WERI-Rb-1 (cell line): ENCODE results near the gene LY86.
"Not testable (repeated sequence)": the region's sequence is repeated elsewhere in the genome, so short reads cannot be mapped to it uniquely, and the experiment has no call there.

Source experiments
- DNase-seq: peaks from one replicate; pipeline ENCODE4 v3.0.0-alpha.2; 2020
- H3K27ac ChIP-seq: fragments of 250-450 bp; sonication (Bioruptor Pico); 2 replicates; pipeline ENCODE4 v1.5.1; 2020; ENCODE audit warnings: mild to moderate bottlenecking, moderate library complexity
- H3K27me3 ChIP-seq: fragments of 250-450 bp; sonication (Bioruptor Pico); 2 replicates; pipeline ENCODE4 v1.5.1; 2021; ENCODE audit warnings: mild to moderate bottlenecking, low read depth, moderate library complexity; ENCODE audit not compliant: insufficient read depth, severe bottlenecking
- H3K36me3 ChIP-seq: fragments of 250-450 bp; sonication (Bioruptor Pico); 2 replicates; pipeline ENCODE4 v1.5.1; 2020; ENCODE audit warnings: mild to moderate bottlenecking, moderate library complexity
- H3K4me3 ChIP-seq: 2 replicates; pipeline ENCODE4 v1.5.1; 2011; ENCODE audit warnings: low read depth, mild to moderate bottlenecking, control low read depth, low read length
- H3K9me3 ChIP-seq: fragments of 250-450 bp; sonication (Bioruptor Pico); 2 replicates; pipeline ENCODE4 v1.5.1; 2021; ENCODE audit warnings: mild to moderate bottlenecking, moderate library complexity; ENCODE audit not compliant: severe bottlenecking
- CTCF ChIP-seq: IDR thresholded peaks from 2 replicates; pipeline ENCODE4 v1.5.1; 2011; ENCODE audit warnings: low read depth, mild to moderate bottlenecking, control low read depth, inconsistent platforms, low read length

Gene LY86

GRCh38 chr6:6609450-6609849 is 20.9 kb downstream of the LY86 start:
- DNase-seq = no peak
- no peak for TF ChIP-seq CTCF
- H3K27me3 ChIP-seq = no peaks in the 10 kb centered on the region
- no peaks in the 10 kb centered on the region for H3K36me3 ChIP-seq
- H3K9me3 ChIP-seq = no peaks in the 10 kb centered on the region
- H3K27ac ChIP-seq = no peak overlapping the region
- no peak overlapping the region for H3K4me3 ChIP-seq

- Histone ChIP-seq H3K9me3 (peaks cover 2% of the 10 kb centered on the region), H3K4me3 (no peak overlapping the region), H3K27ac (no peak overlapping the region), H3K36me3 (no peaks in the 10 kb centered on the region), H3K27me3 (no peaks in the 10 kb centered on the region)
- DNase-seq = no peak
- no peak for TF ChIP-seq CTCF
These were observed 21.6 kb downstream of the LY86 start for GRCh38 chr6:6610031-6610591.

- Histone ChIP-seq H3K4me3 (no peak overlapping the region), H3K27me3 (no peaks in the 10 kb centered on the region), H3K9me3 (peaks cover 4% of the 10 kb centered on the region), H3K36me3 (no peaks in the 10 kb centered on the region), H3K27ac (no peak overlapping the region)
- TF ChIP-seq CTCF = no peak
- no peak for DNase-seq
These were observed 23.0 kb downstream of the LY86 start for GRCh38 chr6:6611486-6611885.

- H3K36me3 ChIP-seq = no peaks in the 10 kb centered on the region
- no peaks in the 10 kb centered on the region for H3K27me3 ChIP-seq
- H3K4me3 ChIP-seq = no peak overlapping the region
- DNase-seq = no peak
- no peak overlapping the region for H3K27ac ChIP-seq
- TF ChIP-seq CTCF = no peak
- H3K9me3 ChIP-seq = peaks cover 4% of the 10 kb centered on the region
These were observed 23.8 kb downstream of the LY86 start for GRCh38 chr6:6612308-6612707.

- not testable (repeated sequence) for H3K36me3 ChIP-seq, H3K9me3 ChIP-seq, H3K27ac ChIP-seq, H3K4me3 ChIP-seq, DNase-seq, H3K27me3 ChIP-seq
These were observed 24.7 kb downstream of the LY86 start for GRCh38 chr6:6613103-6613718.

- H3K27ac ChIP-seq = no peak overlapping the region
- TF ChIP-seq CTCF = no peak
- no peaks in the 10 kb centered on the region for H3K27me3 ChIP-seq
- no peak for DNase-seq
- no peaks in the 10 kb centered on the region for H3K36me3 ChIP-seq
- peaks cover 4% of the 10 kb centered on the region for H3K9me3 ChIP-seq
- no peak overlapping the region for H3K4me3 ChIP-seq
These were observed 25.8 kb downstream of the LY86 start for GRCh38 chr6:6614096-6614982.
